ENCODE results near the gene ANAPC2.
A peak's percentile ranks its signal among the peaks of the same experiment; 100 is the strongest.

ANAPC2 gene, protein sequence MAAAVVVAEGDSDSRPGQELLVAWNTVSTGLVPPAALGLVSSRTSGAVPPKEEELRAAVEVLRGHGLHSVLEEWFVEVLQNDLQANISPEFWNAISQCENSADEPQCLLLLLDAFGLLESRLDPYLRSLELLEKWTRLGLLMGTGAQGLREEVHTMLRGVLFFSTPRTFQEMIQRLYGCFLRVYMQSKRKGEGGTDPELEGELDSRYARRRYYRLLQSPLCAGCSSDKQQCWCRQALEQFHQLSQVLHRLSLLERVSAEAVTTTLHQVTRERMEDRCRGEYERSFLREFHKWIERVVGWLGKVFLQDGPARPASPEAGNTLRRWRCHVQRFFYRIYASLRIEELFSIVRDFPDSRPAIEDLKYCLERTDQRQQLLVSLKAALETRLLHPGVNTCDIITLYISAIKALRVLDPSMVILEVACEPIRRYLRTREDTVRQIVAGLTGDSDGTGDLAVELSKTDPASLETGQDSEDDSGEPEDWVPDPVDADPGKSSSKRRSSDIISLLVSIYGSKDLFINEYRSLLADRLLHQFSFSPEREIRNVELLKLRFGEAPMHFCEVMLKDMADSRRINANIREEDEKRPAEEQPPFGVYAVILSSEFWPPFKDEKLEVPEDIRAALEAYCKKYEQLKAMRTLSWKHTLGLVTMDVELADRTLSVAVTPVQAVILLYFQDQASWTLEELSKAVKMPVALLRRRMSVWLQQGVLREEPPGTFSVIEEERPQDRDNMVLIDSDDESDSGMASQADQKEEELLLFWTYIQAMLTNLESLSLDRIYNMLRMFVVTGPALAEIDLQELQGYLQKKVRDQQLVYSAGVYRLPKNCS

DNA sequence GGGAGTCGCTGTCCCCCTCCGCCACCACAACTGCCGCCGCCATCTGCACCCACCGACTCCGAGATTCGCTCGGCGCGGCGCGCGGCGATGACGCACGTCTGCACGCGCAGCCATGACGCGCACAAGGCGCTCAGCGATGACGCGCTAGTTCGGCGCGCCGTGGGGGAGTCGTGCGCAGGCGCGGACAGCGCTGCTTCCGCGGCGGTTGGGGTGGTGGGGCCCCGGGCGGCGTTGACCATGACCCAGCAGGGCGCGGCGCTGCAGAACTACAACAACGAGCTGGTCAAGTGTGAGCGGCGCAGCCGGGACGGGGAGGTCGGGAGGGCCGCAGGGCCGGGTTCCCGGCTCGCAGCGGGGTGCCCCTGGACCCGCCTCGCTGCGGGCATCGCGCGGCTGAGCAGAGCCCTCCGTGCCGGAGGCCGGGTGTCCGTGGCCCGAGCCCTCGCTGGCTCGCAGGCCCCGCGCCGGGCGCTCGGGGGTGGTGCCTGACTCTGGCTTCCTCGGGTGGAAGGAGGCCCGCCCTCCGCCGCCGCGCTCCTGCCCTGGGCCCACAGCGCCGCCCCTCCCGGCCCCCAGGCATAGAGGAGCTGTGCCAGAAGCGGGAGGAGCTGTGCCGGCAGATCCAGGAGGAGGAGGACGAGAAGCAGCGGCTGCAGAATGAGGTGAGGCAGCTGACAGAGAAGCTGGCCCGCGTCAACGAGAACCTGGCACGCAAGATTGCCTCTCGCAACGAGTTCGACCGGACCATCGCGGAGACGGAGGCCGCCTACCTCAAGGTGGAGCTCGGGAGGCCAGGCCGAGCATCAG is at the start of gene ANAPC2, which contains the start of gene SSNA1:
TSS of gene ANAPC2 (minus strand) at position 71 of the 807 bp plus-strand sequence. CDS start at position 43, 28 bp downstream.
TSS of gene SSNA1 (plus strand) at position 187 of the 807 bp plus-strand sequence. CDS start at position 238, 51 bp downstream.
- peak; percentile 88 for DNase-seq (ENCODE audit: low read depth)

DNA sequence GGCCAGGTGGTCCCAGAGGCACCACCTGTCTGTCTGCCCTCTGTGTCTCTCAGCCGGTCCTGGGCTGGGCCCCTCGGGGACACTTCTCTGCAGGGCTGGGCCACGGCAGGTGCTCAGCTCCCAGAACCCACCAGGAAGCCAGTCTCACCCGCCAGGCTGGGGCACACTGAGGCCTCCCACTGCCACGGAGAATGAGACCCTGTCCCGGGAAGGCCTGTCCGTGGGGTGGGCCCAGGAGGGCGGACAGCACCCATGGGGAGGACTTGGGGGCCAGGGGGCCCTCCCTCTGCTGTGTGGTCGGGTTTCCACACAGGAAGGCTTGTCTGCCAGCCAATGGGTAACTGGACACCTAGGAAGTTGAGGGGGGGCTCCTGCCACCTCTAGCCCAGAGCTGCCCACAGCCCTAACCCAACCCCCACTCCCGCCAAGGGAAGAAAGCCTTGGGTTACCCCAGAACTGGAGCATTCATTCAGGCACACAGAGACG is 48.6 kb upstream of the ANAPC2 start:
- DNase-seq (ENCODE audit: low read depth) = no peak

DNA sequence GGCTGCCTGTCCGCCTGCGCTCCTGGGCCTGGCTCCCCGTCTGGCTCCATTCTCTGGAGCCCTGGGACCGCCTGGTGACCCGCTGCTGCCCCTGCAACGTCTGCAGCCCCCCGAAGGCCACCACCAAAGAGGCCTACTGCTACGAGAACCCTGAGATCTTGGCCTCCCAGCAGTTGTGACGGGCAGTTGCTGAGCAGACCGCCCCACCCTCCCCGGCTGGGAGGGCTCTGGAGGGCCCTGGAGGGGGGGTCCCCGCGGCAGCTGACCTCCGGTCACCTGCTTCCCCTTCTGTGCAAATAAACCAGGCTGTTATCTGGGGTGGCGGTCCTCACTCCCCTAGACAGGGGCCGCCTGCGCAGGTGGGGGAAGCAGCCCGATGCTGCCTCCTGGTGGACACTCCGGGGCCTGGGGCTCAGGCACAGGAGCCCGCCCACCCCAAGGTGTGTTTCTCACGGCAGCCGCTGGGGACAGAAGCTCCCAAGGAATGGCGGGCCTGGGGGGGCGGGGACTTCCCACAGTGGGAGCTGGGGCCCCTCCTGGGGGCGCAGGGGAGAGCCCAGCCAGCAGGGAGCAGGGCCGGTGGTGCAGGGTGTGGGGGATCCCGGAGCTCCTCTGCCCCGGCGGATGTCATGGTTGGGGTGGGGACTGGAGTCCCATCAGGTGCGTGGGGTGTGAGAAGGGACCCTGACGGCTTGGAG is 48.0 kb upstream of the ANAPC2 start:
- DNase-seq (ENCODE audit: low read depth) = peak; percentile 84

DNA sequence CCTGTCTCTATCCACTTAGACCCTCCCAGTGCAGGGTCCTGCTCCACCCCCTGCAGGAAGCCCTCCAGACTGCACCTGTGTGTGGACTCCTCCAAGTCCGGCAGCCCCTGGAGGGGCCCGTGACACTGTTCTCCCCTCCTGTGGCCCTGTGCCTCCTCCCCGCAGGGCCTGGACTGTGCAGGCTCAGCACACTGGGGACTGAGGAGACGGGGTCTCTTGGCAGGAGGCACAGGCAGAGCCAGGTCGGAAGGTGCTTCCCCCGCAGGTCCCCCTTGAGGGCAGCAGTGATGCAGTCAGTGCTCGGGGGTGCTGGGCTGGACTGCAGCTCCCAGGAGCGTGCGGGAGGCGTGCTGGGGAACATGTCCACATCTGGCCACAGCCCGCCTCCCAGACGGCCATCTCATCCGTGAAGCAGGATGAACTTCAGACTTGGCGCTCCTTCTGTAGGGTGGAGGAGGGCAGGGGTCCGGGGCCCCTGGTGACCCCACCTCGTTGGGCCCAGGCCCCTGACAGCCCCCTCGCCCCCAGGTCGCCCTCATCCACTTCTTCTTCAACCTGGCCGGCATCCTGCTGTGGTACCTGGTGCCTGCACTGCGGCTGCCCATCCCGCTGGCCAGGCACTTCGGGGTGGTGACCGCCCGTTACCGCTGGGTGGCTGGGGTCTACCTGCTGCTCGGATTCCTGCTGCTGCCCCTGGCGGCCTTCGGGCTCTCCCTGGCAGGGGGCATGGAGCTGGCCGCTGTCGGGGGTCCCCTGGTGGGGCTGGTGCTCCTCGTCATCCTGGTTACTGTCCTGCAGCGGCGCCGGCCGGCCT is 47.3 kb upstream of the ANAPC2 start:
- DNase-seq (ENCODE audit: low read depth) = no peak

DNA sequence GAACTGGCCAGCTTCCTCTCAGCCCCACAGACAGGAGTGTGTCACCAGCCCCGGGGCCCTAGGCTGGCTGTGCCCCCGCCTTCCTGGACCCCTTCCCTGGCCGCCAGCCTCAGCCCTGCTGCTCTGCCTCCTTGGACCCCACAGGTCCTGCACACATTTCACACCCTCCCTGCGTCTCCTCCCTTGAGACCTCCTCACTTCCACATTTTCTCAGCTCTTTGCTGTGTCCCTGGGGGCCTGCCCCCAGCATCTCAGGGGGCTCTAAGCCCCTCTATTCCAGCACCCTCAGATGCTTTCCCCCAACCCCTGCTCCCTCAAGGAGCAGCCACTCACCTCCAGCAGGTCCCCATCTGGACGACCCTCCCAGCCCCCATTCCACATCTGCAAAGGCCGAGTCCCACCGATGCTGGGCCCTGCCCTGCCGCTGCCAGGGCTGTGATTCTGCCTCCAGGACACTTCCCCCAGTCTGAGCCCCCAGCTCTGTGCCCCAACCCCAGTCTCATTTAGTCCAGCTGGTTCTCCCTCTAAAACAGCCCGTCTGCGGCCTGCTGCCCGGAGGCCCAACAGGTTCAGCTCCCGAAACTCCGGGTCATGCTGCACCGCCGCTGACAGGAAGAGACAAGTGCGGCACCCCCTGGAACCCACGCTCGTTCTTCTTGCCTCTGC is 46.5 kb upstream of the ANAPC2 start:
- DNase-seq (ENCODE audit: low read depth) = no peak

DNA sequence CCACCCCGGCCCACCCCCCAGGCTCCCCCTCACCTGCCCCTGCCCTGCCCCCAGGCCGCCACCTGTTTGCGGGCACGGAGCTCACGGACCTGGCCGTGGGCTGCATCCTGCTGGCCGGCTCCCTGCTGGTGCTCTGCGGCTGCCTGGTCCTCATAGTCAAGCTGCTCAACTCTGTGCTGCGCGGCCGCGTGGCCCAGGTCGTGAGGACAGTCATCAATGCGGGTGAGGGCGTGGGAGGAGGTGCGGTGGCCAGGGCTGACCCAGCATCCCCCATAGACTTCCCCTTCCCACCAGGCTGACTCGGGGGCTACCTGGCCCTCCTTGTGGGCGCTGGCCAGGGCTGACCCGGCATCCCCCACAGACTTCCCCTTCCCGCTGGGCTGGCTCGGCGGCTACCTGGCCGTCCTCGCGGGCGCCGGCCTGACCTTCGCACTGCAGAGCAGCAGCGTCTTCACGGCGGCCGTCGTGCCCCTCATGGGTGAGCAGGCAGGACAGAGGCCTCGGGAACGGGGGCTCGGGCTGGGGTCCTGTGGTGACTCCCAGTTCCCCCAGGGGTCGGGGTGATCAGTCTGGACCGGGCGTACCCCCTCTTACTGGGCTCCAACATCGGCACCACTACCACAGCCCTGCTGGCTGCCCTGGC is 45.8 kb upstream of the ANAPC2 start:
- no peak for DNase-seq (ENCODE audit: low read depth)

DNA sequence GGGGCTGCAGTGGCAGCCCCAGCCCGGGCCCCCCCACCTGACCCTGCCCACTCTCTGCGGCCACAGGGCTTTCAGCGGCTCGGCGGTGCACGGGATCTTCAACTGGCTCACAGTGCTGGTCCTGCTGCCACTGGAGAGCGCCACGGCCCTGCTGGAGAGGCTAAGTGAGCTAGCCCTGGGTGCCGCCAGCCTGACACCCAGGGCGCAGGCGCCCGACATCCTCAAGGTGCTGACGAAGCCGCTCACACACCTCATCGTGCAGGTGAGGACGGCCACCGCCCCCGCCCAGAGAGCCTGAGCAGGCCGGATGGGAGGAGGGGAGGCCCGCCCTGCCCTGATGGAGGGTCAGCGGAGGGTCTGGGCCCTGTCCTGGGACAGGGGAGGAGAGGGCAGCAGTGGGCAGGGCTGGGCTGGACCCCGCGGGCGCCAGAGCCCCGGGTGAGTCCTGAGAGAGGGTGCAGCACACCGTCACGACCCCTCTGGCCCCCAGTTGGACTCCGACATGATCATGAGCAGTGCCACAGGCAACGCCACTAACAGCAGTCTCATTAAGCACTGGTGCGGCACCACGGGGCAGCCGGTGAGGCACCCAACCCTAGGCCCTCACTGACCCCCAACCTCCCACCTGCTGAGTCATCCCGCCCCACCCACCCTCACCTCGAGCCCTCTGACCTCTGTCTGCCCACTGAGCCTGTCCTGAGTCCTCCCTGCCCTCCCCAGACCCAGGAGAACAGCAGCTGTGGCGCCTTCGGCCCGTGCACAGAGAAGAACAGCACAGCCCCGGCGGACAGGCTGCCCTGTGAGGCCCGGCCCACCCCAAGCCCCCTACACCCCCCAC is 45.0 kb upstream of the ANAPC2 start:
- DNase-seq (ENCODE audit: low read depth) = no peak

DNA sequence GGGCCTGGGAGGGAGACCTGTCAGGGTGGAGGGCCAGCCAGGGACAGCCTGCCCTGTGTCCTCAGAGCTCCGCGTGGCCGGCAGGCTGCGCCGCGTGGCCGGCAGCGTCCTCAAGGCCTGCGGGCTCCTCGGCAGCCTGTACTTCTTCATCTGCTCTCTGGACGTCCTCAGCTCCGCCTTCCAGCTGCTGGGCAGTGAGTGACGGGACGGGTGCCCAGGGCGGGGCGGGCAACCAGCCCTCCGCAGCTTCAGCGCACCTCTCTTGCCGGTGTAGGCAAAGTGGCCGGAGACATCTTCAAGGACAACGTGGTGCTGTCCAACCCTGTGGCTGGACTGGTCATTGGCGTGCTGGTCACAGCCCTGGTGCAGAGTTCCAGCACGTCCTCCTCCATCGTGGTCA is 44.1 kb upstream of the ANAPC2 start:
- no peak for DNase-seq (ENCODE audit: low read depth)

DNA sequence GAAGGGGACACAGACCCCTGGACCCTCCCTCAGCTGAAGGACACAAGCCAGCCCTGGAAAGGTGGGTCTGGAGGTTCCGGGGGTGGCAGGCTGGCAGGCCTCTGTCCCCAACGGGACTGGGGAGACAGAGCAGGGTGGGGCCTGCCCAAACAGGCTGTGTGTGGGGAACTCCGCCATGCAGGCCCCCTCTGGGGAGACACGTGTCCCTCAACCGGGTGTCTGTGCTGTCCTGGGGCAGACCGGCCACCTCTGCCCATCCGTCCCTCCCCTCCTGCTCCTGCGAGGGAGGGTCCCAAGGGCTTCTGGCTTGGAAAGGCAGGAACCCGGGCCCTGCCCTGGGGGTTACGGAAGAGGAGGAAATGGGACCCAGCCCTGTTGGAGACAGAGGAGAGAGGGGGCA is 43.7 kb upstream of the ANAPC2 start:
- no peak for DNase-seq (ENCODE audit: low read depth)

DNA sequence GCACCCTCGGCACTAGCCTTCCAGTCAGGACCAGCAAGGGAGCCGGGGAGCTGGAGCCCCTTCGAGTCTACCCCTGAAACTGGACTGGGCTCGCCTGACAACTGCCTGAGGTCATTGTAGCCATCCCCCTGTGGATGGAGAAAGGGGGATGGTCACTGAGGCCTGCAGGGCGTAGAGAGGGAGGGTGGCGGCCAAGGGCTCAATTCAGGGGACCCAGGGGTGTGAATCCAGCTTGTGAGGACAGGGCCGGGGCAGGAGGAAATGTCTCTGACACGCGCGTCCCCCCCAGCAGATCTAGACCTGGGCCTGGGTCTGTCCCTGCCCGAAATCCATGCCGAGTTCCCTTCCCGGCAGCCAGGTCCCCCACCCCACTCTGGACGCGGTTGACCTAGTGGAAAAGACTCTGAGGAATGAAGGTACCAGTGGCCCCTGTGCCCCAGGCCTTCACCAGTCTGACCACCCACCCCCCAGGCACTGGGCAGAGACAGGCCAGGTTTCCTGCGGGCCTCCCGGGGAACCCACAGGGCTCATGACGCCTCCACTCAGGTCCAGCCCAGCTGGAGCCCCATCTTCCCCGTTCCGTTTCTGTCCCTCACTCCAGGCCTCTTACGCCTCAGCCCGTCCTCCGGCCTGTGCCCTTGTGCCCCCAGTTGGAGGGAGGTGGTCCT is 43.1 kb upstream of the ANAPC2 start:
- no peak for DNase-seq (ENCODE audit: low read depth)

DNA sequence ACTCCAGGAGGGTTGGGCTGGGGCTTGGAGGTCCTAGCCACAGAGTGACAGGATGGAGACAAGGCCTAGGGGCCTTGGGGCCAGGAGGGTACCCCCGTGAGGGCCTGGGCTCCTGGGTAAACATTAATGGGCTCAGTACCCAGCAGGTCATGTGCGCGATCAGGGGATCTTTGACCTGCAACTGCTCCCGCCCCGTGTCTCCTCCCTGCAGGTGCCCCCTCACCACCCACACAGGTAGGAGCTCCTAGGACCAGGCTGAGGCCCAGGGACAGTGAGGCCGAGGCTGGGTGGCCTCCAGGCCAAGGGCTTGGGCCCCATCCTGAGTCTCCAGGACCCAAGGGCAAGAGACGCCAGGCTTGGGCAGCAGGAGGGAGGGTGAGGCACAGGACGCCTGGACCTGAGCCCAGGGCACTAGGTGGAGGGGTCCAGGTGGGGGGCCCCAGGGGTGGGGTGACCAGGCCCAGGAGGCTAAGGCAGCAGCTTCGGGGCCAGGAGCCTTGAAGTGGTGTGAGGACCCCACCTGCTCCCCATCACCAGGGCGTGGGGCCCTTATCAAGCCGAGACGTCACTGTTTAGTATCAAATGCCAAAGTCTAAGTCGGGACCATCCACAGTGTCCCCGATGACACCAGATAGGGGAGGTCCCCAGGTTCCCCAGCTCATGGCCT is 42.5 kb upstream of the ANAPC2 start, which contains the start of gene SLC34A3:
TSS of gene SLC34A3 (plus strand) at position 197 of the 667 bp plus-strand sequence. CDS start 802 bp downstream, outside the sequence.
- DNase-seq (ENCODE audit: low read depth) = no peak

DNA sequence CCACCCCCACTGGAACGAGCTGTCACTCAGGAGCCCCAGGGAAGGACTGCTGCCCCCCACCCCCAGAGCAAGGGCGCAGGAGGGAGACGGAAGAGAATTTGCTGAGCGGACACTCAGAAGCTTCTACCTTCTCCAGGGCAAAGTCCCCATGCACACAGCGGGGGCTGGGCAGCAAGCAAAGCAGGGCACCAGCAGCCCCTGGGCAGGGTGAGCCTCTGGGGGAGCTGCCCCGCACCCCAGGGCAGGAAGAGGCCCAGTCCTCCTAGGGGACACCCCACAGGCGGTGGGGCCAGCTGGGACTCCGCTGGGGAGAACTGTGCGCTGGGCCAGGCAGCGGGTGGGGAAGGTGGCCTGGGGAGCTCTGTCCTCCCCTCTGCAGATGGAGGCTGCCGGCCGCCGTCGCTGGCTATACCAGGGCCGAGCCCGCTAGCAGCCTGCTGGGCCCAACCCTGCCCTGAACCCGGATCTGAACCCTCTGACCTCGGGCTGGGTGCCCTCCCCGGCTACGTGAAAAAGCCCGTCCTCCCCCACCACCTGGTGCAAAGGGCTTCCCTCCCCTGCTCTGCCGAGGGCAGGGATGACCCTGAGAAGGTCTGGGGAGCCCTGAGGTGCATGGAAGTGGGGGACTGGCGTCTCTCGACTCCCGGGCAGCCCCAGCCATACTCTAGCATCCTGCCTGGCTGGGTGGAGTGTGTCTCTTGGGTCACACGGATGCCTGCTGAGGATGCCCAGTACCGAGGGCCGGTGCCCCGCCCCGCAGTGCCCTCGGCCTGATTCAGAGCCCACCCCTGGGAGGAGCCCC is 41.7 kb upstream of the ANAPC2 start:
- DNase-seq (ENCODE audit: low read depth) = no peak

DNA sequence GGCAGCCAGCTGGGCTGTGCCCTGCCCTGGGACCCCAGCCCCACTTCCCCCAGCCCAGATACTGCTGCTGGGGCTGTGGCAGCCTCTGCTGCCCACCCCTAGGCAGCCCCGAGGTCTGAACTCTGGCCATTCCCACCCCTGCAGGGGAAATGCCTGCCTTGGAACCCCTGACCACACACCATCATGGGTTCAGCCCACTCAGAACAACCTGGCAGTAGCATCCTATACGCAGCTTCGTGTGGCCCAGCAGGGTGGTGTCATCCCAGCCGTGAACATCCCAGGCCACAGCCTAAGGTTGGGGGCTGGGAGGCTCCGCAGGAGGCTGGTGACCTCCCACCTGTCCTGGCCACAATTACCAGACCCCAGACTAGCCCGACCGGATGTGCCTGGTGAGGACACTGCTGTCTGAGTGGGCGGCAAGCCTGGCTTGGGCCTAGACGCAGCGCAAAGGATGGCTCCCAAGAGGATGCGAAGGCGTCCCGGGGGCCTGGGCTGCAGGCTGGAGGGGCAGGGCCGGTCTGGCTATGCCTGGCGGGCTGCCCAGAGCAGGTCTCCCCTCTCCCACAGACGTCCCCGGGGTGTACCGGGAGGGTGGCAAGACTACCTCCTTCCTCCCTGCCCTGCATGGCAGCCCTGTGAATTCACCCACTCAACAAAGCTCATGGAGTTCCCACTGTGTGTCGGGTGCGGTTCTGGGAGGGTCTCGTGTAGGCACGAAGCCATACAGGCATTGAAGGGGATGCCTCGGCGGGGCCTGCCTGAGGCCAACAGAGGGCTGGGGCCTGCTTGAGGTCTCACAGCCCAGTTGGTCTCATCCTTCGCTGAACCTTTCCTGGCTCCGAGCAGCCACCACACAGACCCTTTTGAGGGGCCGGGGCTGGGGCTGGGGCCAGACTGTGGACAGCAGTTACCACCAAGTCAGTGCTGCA is 40.9 kb upstream of the ANAPC2 start:
- DNase-seq (ENCODE audit: low read depth) = no peak

DNA sequence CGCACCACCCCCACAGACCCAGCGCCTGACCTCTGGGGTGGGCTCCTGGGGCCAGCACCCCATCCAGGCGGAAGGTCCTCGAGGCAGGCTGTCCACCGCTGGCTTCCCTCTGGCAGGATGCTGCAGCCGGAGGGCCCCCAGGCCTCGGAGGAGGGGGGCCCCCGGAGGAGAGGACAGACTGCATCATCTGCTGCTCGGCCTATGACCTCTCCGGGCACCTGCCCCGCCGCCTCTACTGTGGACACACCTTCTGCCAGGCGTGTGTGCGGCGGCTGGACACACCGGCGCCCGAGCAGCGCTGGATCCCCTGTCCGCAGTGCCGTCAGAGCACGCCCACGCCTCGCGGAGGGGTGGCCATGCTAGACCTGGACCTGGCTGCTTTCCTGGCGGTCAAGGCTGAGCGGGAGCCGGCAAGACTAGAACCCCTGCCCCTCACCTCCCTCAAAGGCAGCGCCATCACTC is 40.2 kb upstream of the ANAPC2 start:
- DNase-seq (ENCODE audit: low read depth) = no peak

DNA sequence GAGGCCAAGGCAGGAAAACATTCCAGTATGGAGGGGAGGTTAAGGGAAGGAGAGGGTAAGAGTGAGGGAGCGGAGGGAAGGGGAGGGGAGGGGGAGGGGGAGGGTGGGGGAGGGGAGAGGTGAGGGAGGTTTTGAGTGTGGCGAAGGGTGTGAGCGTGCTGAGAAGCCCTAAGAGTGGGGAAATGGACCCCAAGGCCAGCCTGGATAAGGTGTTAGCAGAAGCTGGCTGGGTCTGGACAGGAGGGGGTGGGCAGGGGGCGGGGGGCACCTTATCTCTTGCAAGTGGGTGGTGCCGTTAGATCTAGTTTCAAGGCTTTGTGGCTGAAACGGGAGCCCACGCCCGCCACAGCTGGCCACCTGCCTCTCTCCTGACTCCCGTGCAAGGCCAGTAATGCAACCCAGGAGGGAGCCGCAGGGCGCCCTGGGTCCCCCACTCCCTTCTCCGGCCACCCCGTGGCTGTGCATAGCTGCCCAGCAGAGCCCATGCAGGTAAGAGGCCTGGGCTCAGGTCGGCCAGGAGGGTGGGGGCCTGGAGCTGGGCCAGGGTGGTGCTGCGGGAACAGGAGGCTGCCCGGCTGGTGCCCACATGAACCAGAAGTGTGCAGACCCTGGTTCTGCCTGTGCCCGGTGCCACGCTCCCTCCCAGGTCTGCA is 39.6 kb upstream of the ANAPC2 start:
- no peak for DNase-seq (ENCODE audit: low read depth)
